SU-DHL-6 (cell line): ENCODE data around the gene SPRR2B.

Experiments used
- H2AFZ ChIP-seq: fragments of 200-600 bp; sonication (generic); 2 replicates; pipeline ENCODE4 v1.6.1; 2014; ENCODE audit warnings: low read depth, mild to moderate bottlenecking, moderate library complexity, mixed read lengths, antibody characterized with exemption, low read length; ENCODE audit not compliant: severe bottlenecking
- H3F3A ChIP-seq: fragments of 200-600 bp; shearing (Covaris generic); 2 replicates; pipeline ENCODE4 v1.6.0; 2016; ENCODE audit warnings: antibody characterized with exemption, mild to moderate bottlenecking; ENCODE audit not compliant: insufficient read depth
- H3K27ac ChIP-seq: fragments of 200-600 bp; sonication (generic); 2 replicates; pipeline ENCODE4 v1.5.1; 2016; ENCODE audit warnings: low read depth, mild to moderate bottlenecking, low read length, moderate library complexity, mixed read lengths
- H3K27me3 ChIP-seq: fragments of 200-600 bp; sonication (generic), shearing (Covaris generic); 2 replicates; pipeline ENCODE4 v1.6.0; 2014; ENCODE audit warnings: mild to moderate bottlenecking, low read length
- H3K36me3 ChIP-seq: fragments of 200-600 bp; sonication (generic); 2 replicates; pipeline ENCODE4 v1.6.1; 2014; ENCODE audit warnings: mild to moderate bottlenecking, low read length, mixed read lengths
- H3K4me2 ChIP-seq: fragments of 300-600, 200-600 bp; shearing (Covaris generic), sonication (generic); 2 replicates; pipeline ENCODE4 v1.6.0; 2014; ENCODE audit warnings: low read length, low read depth, mild to moderate bottlenecking; ENCODE audit not compliant: poor library complexity, severe bottlenecking
- H3K4me3 ChIP-seq: fragments of 200-600 bp; sonication (generic); 2 replicates; pipeline ENCODE4 v1.5.1; 2014; ENCODE audit warnings: antibody characterized with exemption, low read length, mild to moderate bottlenecking, mixed read lengths; ENCODE audit not compliant: insufficient read depth, poor library complexity, severe bottlenecking
- H3K79me2 ChIP-seq: fragments of 200-600 bp; sonication (generic); 2 replicates; pipeline ENCODE4 v1.6.1; 2014; ENCODE audit warnings: mild to moderate bottlenecking, low read length, moderate library complexity; ENCODE audit not compliant: insufficient read depth
- H3K9ac ChIP-seq: fragments of 200-600 bp; sonication (generic); 2 replicates; pipeline ENCODE4 v1.7.0; 2014; ENCODE audit warnings: mild to moderate bottlenecking, low read length
- H3K9me2 ChIP-seq: fragments of 200-600 bp; sonication (generic); replicated peaks from 2 replicates; pipeline ENCODE4 v1.6.1; 2014; ENCODE audit warnings: low read length; ENCODE audit not compliant: insufficient read depth
- H3K9me3 ChIP-seq: fragments of 200-600 bp; sonication (generic); 2 replicates; pipeline ENCODE4 v1.6.1; 2014; ENCODE audit warnings: low read length, mixed read lengths; ENCODE audit not compliant: insufficient read depth
- H4K20me1 ChIP-seq: fragments of 200-600 bp; sonication (generic); 2 replicates; pipeline ENCODE4 v1.6.1; 2014; ENCODE audit warnings: low read depth, mild to moderate bottlenecking, antibody characterized with exemption, low read length, moderate library complexity, mixed read lengths
- CTCF ChIP-seq: fragments of 200-600 bp; sonication (generic); IDR thresholded peaks from one replicate; pipeline ENCODE4 v1.5.1; 2017; ENCODE audit warnings: antibody characterized with exemption, mild to moderate bottlenecking, low read length, moderate library complexity; ENCODE audit not compliant: insufficient read depth, poor library complexity, severe bottlenecking
- EZH2phosphoT487 ChIP-seq: fragments of 200-600 bp; sonication (generic), shearing (Covaris generic); conservative IDR thresholded peaks from 2 replicates; pipeline ENCODE4 v1.6.1; 2018; ENCODE audit warnings: mild to moderate bottlenecking, antibody characterized with exemption, low read length, moderate library complexity, mixed read lengths

The SPRR2B gene

GRCh38 chr1:153081736-153082135 is 10.3 kb upstream of the SPRR2B start:
- Histone ChIP-seq H2AFZ (no peak overlapping the region), H3K4me3 (no peak overlapping the region), H3K9me2 (no peaks in the 10 kb centered on the region), H4K20me1 (no peaks in the 10 kb centered on the region), H3K9me3 (no peaks in the 10 kb centered on the region), H3K27ac (no peak overlapping the region), H3K79me2 (no peaks in the 10 kb centered on the region), H3K27me3 (no peaks in the 10 kb centered on the region), H3K36me3 (no peaks in the 10 kb centered on the region), H3K4me2 (no peak overlapping the region), H3K9ac (no peak overlapping the region), H3F3A (no peaks in the 10 kb centered on the region)
- no peak for TF ChIP-seq CTCF
- no peak for TF ChIP-seq EZH2phosphoT487

- H3K4me2 ChIP-seq = no peak overlapping the region
- no peak overlapping the region for H3K9ac ChIP-seq
- H3K36me3 ChIP-seq = no peaks in the 10 kb centered on the region
- no peaks in the 10 kb centered on the region for H3K27me3 ChIP-seq
- H3K79me2 ChIP-seq = no peaks in the 10 kb centered on the region
- H2AFZ ChIP-seq = no peak overlapping the region
- H3K9me3 ChIP-seq = no peaks in the 10 kb centered on the region
- no peak overlapping the region for H3K4me3 ChIP-seq
- H3K27ac ChIP-seq = no peak overlapping the region
- no peaks in the 10 kb centered on the region for H3K9me2 ChIP-seq
- no peak for TF ChIP-seq CTCF
- no peak for TF ChIP-seq EZH2phosphoT487
- H3F3A ChIP-seq = no peaks in the 10 kb centered on the region
- no peaks in the 10 kb centered on the region for H4K20me1 ChIP-seq
Measured at GRCh38 chr1:153072806-153073726, 1.7 kb upstream of the SPRR2B start.

GRCh38 chr1:153070243-153070642 is 1.2 kb downstream of the SPRR2B start:
- no peaks in the 10 kb centered on the region for H3K9me2 ChIP-seq
- H3K4me3 ChIP-seq = no peak overlapping the region
- H3K27ac ChIP-seq = no peak overlapping the region
- H3F3A ChIP-seq = no peaks in the 10 kb centered on the region
- no peak for TF ChIP-seq CTCF
- TF ChIP-seq EZH2phosphoT487 = no peak
- no peak overlapping the region for H3K9ac ChIP-seq
- no peaks in the 10 kb centered on the region for H3K79me2 ChIP-seq
- no peaks in the 10 kb centered on the region for H3K9me3 ChIP-seq
- H2AFZ ChIP-seq = no peak overlapping the region
- H3K4me2 ChIP-seq = no peak overlapping the region
- H4K20me1 ChIP-seq = no peaks in the 10 kb centered on the region
- H3K36me3 ChIP-seq = no peaks in the 10 kb centered on the region
- no peaks in the 10 kb centered on the region for H3K27me3 ChIP-seq
